ENCODE measurements around the gene NIT1.

Gene NIT1

GRCh38 chr1:161117759-161118581, at the start of gene NIT1, which contains the start of gene PFDN2:
Gene NIT1 (plus strand): TSS chr1:161118105. CDS start chr1:161118177, 72 bp downstream.
Gene PFDN2 (minus strand): TSS chr1:161118037. CDS start chr1:161118026, 11 bp downstream.
- peak; percentile 19 for DNase-seq

- DNase-seq, result no peak
These were observed 49.3 kb upstream of the NIT1 start for GRCh38 chr1:161068306-161069234.

- no peak for DNase-seq
These were observed 48.7 kb upstream of the NIT1 start for GRCh38 chr1:161069241-161069640.

GRCh38 chr1:161069731-161070270, 48.1 kb upstream of the NIT1 start, which contains the start of gene ARHGAP30:
Gene ARHGAP30 (minus strand): TSS chr1:161069891. CDS start chr1:161069624, 267 bp downstream.
- DNase-seq, result no peak

GRCh38 chr1:161070761-161071160, 47.1 kb upstream of the NIT1 start:
- no peak for DNase-seq

GRCh38 chr1:161071886-161072371, 46.0 kb upstream of the NIT1 start:
- no peak for DNase-seq

- no peak for DNase-seq
These were observed 45.0 kb upstream of the NIT1 start for GRCh38 chr1:161072751-161073449.

- DNase-seq, result no peak
These were observed 44.3 kb upstream of the NIT1 start for GRCh38 chr1:161073474-161074121.

- DNase-seq, result no peak
These were observed 43.1 kb upstream of the NIT1 start for GRCh38 chr1:161074676-161075368.

GRCh38 chr1:161076410-161076809, 41.5 kb upstream of the NIT1 start:
- no peak for DNase-seq

GRCh38 chr1:161077426-161077825, 40.5 kb upstream of the NIT1 start:
- no peak for DNase-seq

- DNase-seq, result no peak
These were observed 38.3 kb upstream of the NIT1 start for GRCh38 chr1:161079436-161080110.

- DNase-seq, result no peak
These were observed 37.2 kb upstream of the NIT1 start for GRCh38 chr1:161080441-161081405.

GRCh38 chr1:161081519-161081918, 36.4 kb upstream of the NIT1 start:
- no peak for DNase-seq

GRCh38 chr1:161082483-161082882, 35.4 kb upstream of the NIT1 start:
- DNase-seq, result no peak

- DNase-seq, result no peak
These were observed 34.7 kb upstream of the NIT1 start for GRCh38 chr1:161082996-161083747.

- DNase-seq, result no peak
These were observed 33.9 kb upstream of the NIT1 start for GRCh38 chr1:161083748-161084596.

GRCh38 chr1:161084597-161084988, 33.3 kb upstream of the NIT1 start:
- DNase-seq, result no peak
